WERI-Rb-1 (cell line): Measurements from ENCODE around the gene SIGLEC9.

Source experiments
- DNase-seq: peaks from one replicate; pipeline ENCODE4 v3.0.0-alpha.2; 2020
- H3K27ac ChIP-seq: fragments of 250-450 bp; sonication (Bioruptor Pico); 2 replicates; pipeline ENCODE4 v1.5.1; 2020; ENCODE audit warnings: mild to moderate bottlenecking, moderate library complexity
- H3K27me3 ChIP-seq: fragments of 250-450 bp; sonication (Bioruptor Pico); 2 replicates; pipeline ENCODE4 v1.5.1; 2021; ENCODE audit warnings: mild to moderate bottlenecking, low read depth, moderate library complexity; ENCODE audit not compliant: insufficient read depth, severe bottlenecking
- H3K36me3 ChIP-seq: fragments of 250-450 bp; sonication (Bioruptor Pico); 2 replicates; pipeline ENCODE4 v1.5.1; 2020; ENCODE audit warnings: mild to moderate bottlenecking, moderate library complexity
- H3K4me3 ChIP-seq: 2 replicates; pipeline ENCODE4 v1.5.1; 2011; ENCODE audit warnings: low read depth, mild to moderate bottlenecking, control low read depth, low read length
- H3K9me3 ChIP-seq: fragments of 250-450 bp; sonication (Bioruptor Pico); 2 replicates; pipeline ENCODE4 v1.5.1; 2021; ENCODE audit warnings: mild to moderate bottlenecking, moderate library complexity; ENCODE audit not compliant: severe bottlenecking
- TF ChIP-seq, protein P1 (sequence below): IDR thresholded peaks from 2 replicates; pipeline ENCODE4 v1.5.1; 2011; ENCODE audit warnings: low read depth, mild to moderate bottlenecking, control low read depth, inconsistent platforms, low read length

Gene SIGLEC9

DNA sequence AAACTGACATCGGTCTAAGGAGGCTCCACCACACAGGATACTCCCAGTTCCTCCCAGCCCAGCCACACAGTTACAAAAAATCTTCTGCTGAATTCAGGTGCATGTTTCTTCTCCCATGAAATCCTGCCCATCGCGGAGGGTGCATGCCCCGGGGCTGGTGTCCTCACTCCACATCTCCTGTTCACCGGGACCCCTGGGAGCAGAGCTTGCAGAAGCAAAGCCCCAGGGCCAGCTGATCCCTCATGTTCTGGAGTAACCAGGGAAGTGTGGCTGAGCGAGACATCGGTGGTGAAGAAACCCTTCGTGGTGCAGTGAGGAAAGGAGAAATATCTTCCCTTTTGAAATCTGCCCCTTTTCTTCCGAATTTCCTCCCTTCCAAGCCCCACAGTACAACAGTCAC is 904 bp upstream of the SIGLEC9 start:
- H3K9me3 ChIP-seq: no peaks in the 10 kb centered on the region
- H3K4me3 ChIP-seq: no peak overlapping the region
- H3K27ac ChIP-seq: no peak overlapping the region
- DNase-seq: no peak
- H3K36me3 ChIP-seq: no peaks in the 10 kb centered on the region
- TF ChIP-seq, protein P1, sequence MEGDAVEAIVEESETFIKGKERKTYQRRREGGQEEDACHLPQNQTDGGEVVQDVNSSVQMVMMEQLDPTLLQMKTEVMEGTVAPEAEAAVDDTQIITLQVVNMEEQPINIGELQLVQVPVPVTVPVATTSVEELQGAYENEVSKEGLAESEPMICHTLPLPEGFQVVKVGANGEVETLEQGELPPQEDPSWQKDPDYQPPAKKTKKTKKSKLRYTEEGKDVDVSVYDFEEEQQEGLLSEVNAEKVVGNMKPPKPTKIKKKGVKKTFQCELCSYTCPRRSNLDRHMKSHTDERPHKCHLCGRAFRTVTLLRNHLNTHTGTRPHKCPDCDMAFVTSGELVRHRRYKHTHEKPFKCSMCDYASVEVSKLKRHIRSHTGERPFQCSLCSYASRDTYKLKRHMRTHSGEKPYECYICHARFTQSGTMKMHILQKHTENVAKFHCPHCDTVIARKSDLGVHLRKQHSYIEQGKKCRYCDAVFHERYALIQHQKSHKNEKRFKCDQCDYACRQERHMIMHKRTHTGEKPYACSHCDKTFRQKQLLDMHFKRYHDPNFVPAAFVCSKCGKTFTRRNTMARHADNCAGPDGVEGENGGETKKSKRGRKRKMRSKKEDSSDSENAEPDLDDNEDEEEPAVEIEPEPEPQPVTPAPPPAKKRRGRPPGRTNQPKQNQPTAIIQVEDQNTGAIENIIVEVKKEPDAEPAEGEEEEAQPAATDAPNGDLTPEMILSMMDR: no peak
- peaks cover 88% of the 10 kb centered on the region for H3K27me3 ChIP-seq

DNA sequence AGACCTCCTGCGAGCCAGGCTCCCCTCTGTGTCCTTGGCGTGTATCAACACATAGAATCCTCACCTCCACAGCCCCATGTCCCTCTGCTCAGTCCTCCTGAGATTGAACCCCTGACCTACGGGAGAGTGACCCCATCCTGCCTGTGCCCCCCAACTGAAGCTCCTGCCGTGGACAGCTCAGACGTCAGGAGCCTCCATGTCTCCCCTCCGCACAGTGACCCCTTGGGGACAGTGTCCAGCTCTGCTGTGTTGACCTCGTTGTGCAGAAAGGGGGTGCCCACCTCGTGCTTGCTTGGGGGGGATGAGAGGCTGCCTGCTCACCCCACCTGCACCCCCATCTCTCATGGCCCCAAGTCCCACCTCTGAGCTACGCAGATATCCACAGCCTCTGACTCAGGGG is 490 bp upstream of the SIGLEC9 start:
- no peak overlapping the region for H3K4me3 ChIP-seq
- H3K27ac ChIP-seq: no peak overlapping the region
- TF ChIP-seq, protein P1: no peak
- peaks cover 87% of the 10 kb centered on the region for H3K27me3 ChIP-seq
- no peaks in the 10 kb centered on the region for H3K36me3 ChIP-seq
- DNase-seq: no peak
- no peaks in the 10 kb centered on the region for H3K9me3 ChIP-seq

DNA sequence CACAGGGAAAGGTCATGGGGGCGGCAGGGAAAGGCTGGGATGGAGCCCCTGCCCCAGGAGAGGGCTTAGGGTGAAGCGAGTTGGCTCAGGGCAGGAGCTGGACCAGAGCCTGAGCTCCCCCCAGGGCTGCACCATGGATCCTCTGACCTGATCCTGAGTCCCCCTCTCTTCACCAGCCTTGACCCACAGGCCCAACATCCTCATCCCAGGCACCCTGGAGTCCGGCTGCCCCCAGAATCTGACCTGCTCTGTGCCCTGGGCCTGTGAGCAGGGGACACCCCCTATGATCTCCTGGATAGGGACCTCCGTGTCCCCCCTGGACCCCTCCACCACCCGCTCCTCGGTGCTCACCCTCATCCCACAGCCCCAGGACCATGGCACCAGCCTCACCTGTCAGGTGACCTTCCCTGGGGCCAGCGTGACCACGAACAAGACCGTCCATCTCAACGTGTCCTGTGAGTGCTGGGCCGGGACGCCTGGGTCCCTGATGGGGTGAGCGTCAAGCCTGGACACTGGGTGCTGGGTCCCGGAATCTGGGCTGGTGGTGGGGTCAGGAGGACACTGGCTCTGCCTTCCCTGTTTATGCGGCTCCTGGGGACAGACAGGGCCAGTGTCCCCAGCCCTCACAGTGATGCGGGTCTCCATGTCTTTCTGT is 842 bp downstream of the SIGLEC9 start:
- TF ChIP-seq, protein P1: no peak
- H3K4me3 ChIP-seq: no peak overlapping the region
- H3K27ac ChIP-seq: no peak overlapping the region
- H3K36me3 ChIP-seq: no peaks in the 10 kb centered on the region
- H3K27me3 ChIP-seq: peaks cover 87% of the 10 kb centered on the region
- no peaks in the 10 kb centered on the region for H3K9me3 ChIP-seq
- DNase-seq: no peak

DNA sequence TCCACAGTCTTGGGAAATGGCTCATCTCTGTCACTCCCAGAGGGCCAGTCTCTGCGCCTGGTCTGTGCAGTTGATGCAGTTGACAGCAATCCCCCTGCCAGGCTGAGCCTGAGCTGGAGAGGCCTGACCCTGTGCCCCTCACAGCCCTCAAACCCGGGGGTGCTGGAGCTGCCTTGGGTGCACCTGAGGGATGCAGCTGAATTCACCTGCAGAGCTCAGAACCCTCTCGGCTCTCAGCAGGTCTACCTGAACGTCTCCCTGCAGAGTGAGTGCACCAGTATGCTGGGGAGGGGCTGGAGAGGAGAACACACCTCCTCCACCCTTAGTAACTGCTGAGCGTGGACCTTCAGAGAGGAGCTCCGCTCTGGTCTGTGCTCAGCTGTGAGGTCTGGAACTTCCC is 2.3 kb downstream of the SIGLEC9 start:
- DNase-seq: no peak
- no peak overlapping the region for H3K4me3 ChIP-seq
- TF ChIP-seq, protein P1: no peak
- H3K27me3 ChIP-seq: peaks cover 94% of the 10 kb centered on the region
- H3K9me3 ChIP-seq: no peaks in the 10 kb centered on the region
- H3K27ac ChIP-seq: no peak overlapping the region
- H3K36me3 ChIP-seq: no peaks in the 10 kb centered on the region

DNA sequence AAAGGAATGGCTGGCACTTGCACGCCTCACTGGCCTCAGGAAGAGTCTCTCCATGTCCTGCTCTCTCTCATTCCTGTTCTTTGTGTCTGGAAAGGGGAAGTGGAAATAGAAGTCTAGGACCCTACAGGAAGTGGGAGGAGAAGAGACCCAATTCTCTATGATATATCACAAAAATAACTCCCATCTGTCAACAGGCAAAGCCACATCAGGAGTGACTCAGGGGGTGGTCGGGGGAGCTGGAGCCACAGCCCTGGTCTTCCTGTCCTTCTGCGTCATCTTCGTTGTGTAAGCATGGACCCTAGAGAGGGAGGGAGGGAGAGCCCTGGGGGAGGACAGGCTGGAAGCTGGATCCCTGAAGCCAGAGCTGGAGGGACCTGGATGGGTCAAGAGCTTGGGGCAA is 3.0 kb downstream of the SIGLEC9 start:
- TF ChIP-seq, protein P1: no peak
- no peaks in the 10 kb centered on the region for H3K36me3 ChIP-seq
- peaks cover 96% of the 10 kb centered on the region for H3K27me3 ChIP-seq
- H3K27ac ChIP-seq: no peak overlapping the region
- no peak for DNase-seq
- H3K4me3 ChIP-seq: no peak overlapping the region
- no peaks in the 10 kb centered on the region for H3K9me3 ChIP-seq

DNA sequence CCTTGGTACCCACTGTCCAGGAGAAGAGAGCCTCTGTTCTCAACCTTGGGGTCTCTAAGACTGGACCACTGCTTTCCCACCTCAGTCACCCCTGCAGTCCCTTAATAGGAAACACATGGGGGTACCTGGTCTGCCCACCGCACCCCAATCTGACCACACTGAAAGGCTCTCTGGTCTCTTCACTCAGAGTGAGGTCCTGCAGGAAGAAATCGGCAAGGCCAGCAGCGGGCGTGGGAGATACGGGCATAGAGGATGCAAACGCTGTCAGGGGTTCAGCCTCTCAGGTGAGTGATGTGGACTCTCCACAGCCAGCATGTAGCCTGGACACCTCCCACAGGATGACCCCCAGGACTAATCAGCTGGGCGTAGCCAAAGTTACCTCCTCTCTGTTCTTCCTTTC is 3.5 kb downstream of the SIGLEC9 start:
- peaks cover 93% of the 10 kb centered on the region for H3K27me3 ChIP-seq
- H3K4me3 ChIP-seq: no peak overlapping the region
- H3K9me3 ChIP-seq: no peaks in the 10 kb centered on the region
- no peaks in the 10 kb centered on the region for H3K36me3 ChIP-seq
- DNase-seq: no peak
- TF ChIP-seq, protein P1: no peak
- H3K27ac ChIP-seq: no peak overlapping the region
